ENCODE measurements around the gene WWC2.

- TF ChIP-seq SP1 (CRISPR knock-in tag; conservative IDR thresholded peaks at IDR 0.05) (no peak), ZSCAN18 (CRISPR knock-in tag; IDR thresholded peaks at IDR 0.05) (no peak), ERG (CRISPR knock-in tag; IDR thresholded peaks at IDR 0.05) (no peak), CTCF (IDR thresholded peaks at IDR 0.05) (no peak), ATF3 (CRISPR knock-in tag; conservative IDR thresholded peaks at IDR 0.05) (no peak)
Observed at GRCh38 chr4:183250831-183251230, 151.8 kb downstream of the WWC2 start.
